ENCODE results near the gene GOLGA8H.
"Not testable (repeated sequence)": the region's sequence is repeated elsewhere in the genome, so short reads cannot be mapped to it uniquely, and the experiment has no call there.

Gene GOLGA8H

DNA sequence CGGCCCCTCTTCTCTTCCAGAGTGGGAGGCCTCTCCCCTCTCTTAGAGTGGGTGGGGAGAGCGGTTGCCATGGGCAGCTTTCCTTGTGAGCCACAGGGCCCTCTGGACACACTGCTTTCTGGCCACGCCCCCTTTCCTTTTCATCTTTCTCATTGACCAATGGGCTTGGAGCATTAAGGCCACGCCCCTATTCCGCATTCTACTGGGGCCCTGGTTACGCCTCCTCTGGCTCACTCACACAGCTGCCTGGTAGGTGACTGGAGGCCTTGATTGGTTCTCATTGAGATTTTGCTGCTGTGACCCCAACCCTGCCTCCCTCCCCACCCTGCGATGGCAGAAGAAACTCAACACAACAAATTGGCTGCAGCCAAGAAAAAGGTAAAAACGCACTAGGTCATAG is at the start of gene GOLGA8H:
TSS of gene GOLGA8H (plus strand) at position 233 of the 400 bp plus-strand sequence. CDS start at position 331, 98 bp downstream.
- H3K27ac ChIP-seq (ENCODE audit: low read depth, low read length); H3K4me3 ChIP-seq (ENCODE audit: low read depth, low read length); H3K27me3 ChIP-seq (ENCODE audit: control insufficient read depth, insufficient read depth, low read length); H3K9ac ChIP-seq (ENCODE audit: low read length); H3K36me3 ChIP-seq (ENCODE audit: control insufficient read depth, insufficient read depth, low read length); H3K9me3 ChIP-seq (ENCODE audit: control insufficient read depth, insufficient read depth, low read depth, low read length); H3K4me1 ChIP-seq (ENCODE audit: control insufficient read depth, insufficient read depth, low read length): not testable (repeated sequence)

GRCh38 chr15:30566949-30567348 is 36.9 kb upstream of the GOLGA8H start:
- not testable (repeated sequence) for H3K4me1 ChIP-seq (ENCODE audit: control insufficient read depth, insufficient read depth, low read length); H3K27ac ChIP-seq (ENCODE audit: low read depth, low read length); H3K36me3 ChIP-seq (ENCODE audit: control insufficient read depth, insufficient read depth, low read length); H3K9me3 ChIP-seq (ENCODE audit: control insufficient read depth, insufficient read depth, low read depth, low read length); H3K9ac ChIP-seq (ENCODE audit: low read length); H3K4me3 ChIP-seq (ENCODE audit: low read depth, low read length); H3K27me3 ChIP-seq (ENCODE audit: control insufficient read depth, insufficient read depth, low read length)

- H3K27ac ChIP-seq (ENCODE audit: low read depth, low read length); H3K36me3 ChIP-seq (ENCODE audit: control insufficient read depth, insufficient read depth, low read length); H3K4me3 ChIP-seq (ENCODE audit: low read depth, low read length); H3K9me3 ChIP-seq (ENCODE audit: control insufficient read depth, insufficient read depth, low read depth, low read length); H3K4me1 ChIP-seq (ENCODE audit: control insufficient read depth, insufficient read depth, low read length); H3K27me3 ChIP-seq (ENCODE audit: control insufficient read depth, insufficient read depth, low read length); H3K9ac ChIP-seq (ENCODE audit: low read length): not testable (repeated sequence)
Measured at GRCh38 chr15:30573012-30573491, 30.8 kb upstream of the GOLGA8H start.

DNA sequence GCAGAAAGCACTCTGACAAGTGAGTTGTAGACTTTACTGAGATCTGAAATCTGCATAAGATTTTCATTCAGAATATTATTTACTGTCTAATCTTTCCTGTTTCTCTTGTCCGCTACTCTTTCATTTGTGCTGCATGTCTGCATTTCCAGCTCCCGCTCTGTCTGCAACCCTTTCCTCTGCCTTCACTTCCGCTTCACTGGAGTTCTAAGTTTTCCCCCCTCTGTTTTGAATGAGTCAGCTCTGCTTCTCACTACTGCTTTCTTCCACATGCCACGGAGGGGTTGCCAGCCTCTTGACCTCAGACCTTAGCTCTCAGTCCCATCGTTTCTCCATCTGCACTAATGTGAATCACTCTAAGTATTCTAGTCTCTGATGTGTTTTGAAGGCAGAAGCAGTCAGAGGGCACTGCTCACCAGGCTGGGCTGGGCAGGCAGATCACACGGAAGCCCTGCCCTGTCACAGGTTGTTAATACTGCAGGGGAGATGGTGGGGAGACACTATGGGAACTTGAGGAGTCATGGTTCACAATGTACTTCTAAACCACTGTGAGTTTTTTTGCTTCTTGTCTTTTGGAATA is 24.3 kb upstream of the GOLGA8H start:
- not testable (repeated sequence) for H3K9me3 ChIP-seq (ENCODE audit: control insufficient read depth, insufficient read depth, low read depth, low read length); H3K4me3 ChIP-seq (ENCODE audit: low read depth, low read length); H3K27ac ChIP-seq (ENCODE audit: low read depth, low read length); H3K4me1 ChIP-seq (ENCODE audit: control insufficient read depth, insufficient read depth, low read length); H3K36me3 ChIP-seq (ENCODE audit: control insufficient read depth, insufficient read depth, low read length); H3K9ac ChIP-seq (ENCODE audit: low read length); H3K27me3 ChIP-seq (ENCODE audit: control insufficient read depth, insufficient read depth, low read length)

DNA sequence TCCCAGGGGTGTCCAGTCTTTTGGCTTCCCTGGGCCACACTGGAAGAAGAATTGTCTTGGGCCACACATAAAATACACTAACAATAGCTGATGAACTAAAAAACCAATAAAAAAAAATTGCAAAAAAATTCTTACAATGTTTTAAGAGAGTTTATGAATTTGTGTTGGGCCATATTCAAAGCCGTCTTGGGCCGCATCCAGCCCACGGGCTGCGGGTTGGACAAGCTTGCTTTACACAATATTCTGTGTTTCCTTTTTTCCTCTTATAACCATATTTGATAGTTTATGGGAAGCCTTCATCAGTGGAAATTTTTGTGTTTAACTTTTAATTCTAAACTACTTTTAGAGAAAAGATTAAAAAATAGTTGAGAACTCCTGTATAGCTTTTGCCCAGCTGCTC is 23.1 kb upstream of the GOLGA8H start:
- not testable (repeated sequence) for H3K36me3 ChIP-seq (ENCODE audit: control insufficient read depth, insufficient read depth, low read length); H3K9me3 ChIP-seq (ENCODE audit: control insufficient read depth, insufficient read depth, low read depth, low read length); H3K27me3 ChIP-seq (ENCODE audit: control insufficient read depth, insufficient read depth, low read length); H3K4me1 ChIP-seq (ENCODE audit: control insufficient read depth, insufficient read depth, low read length); H3K4me3 ChIP-seq (ENCODE audit: low read depth, low read length); H3K27ac ChIP-seq (ENCODE audit: low read depth, low read length); H3K9ac ChIP-seq (ENCODE audit: low read length)

DNA sequence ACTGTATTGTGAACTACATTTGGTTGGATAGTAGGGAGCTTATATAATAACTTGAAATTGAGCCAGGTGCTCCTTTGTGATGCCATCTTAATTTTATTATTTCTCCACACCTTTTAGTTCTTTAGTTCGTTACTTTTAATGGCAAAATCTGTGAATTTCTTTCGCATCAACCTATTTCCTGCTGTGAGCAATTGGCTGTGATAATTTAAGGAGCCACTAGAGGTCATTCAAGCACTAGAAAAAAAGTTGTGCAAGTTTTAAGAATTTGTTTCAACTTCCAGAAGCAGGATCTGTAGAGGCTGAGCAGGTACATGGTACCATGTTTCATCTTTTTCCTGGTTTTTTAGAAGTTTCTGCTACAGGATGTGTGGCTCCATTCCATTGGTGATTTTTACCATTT is 4.9 kb upstream of the GOLGA8H start:
- H3K4me3 ChIP-seq (ENCODE audit: low read depth, low read length); H3K4me1 ChIP-seq (ENCODE audit: control insufficient read depth, insufficient read depth, low read length); H3K9me3 ChIP-seq (ENCODE audit: control insufficient read depth, insufficient read depth, low read depth, low read length); H3K27me3 ChIP-seq (ENCODE audit: control insufficient read depth, insufficient read depth, low read length); H3K27ac ChIP-seq (ENCODE audit: low read depth, low read length); H3K9ac ChIP-seq (ENCODE audit: low read length); H3K36me3 ChIP-seq (ENCODE audit: control insufficient read depth, insufficient read depth, low read length): not testable (repeated sequence)

- not testable (repeated sequence) for H3K9ac ChIP-seq (ENCODE audit: low read length); H3K27me3 ChIP-seq (ENCODE audit: control insufficient read depth, insufficient read depth, low read length); H3K36me3 ChIP-seq (ENCODE audit: control insufficient read depth, insufficient read depth, low read length); H3K27ac ChIP-seq (ENCODE audit: low read depth, low read length); H3K4me1 ChIP-seq (ENCODE audit: control insufficient read depth, insufficient read depth, low read length); H3K4me3 ChIP-seq (ENCODE audit: low read depth, low read length); H3K9me3 ChIP-seq (ENCODE audit: control insufficient read depth, insufficient read depth, low read depth, low read length)
Measured at GRCh38 chr15:30612271-30612670, 8.4 kb downstream of the GOLGA8H start.

DNA sequence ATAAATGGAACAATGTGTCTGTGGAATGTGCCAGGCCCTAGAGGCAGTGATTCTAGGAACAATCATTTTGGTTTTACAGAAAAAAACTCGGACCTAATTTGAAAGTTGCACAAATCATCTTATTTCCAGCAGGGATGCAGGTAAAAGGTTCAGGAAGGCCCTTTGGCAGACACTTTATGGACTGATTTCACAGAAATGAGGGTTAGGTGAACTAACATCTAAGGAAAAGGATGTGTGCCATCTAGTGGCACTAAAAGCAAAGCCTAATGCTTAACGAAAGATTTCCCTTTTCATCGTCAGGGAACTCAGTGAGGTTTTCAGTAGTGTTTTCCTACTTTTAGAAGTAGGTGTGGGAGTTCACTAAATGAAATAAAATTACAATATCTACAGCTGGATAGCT is 17.5 kb downstream of the GOLGA8H start:
- H3K9me3 ChIP-seq (ENCODE audit: control insufficient read depth, insufficient read depth, low read depth, low read length); H3K36me3 ChIP-seq (ENCODE audit: control insufficient read depth, insufficient read depth, low read length); H3K4me1 ChIP-seq (ENCODE audit: control insufficient read depth, insufficient read depth, low read length); H3K4me3 ChIP-seq (ENCODE audit: low read depth, low read length); H3K9ac ChIP-seq (ENCODE audit: low read length); H3K27ac ChIP-seq (ENCODE audit: low read depth, low read length); H3K27me3 ChIP-seq (ENCODE audit: control insufficient read depth, insufficient read depth, low read length): not testable (repeated sequence)

- H3K9me3 ChIP-seq (ENCODE audit: control insufficient read depth, insufficient read depth, low read depth, low read length); H3K4me1 ChIP-seq (ENCODE audit: control insufficient read depth, insufficient read depth, low read length); H3K36me3 ChIP-seq (ENCODE audit: control insufficient read depth, insufficient read depth, low read length); H3K27me3 ChIP-seq (ENCODE audit: control insufficient read depth, insufficient read depth, low read length): not testable (repeated sequence)
- Histone ChIP-seq H3K27ac (ENCODE audit: low read depth, low read length) (peak within 1 kb of the TSS; percentile 75), H3K9ac (ENCODE audit: low read length) (peak within 1 kb of the TSS; percentile 90), H3K4me3 (ENCODE audit: low read depth, low read length) (peak within 1 kb of the TSS; percentile 83)
Measured at GRCh38 chr15:30625436-30626193, 21.8 kb downstream of the GOLGA8H start, which contains the start of gene ARHGAP11B. Gene ARHGAP11B (plus strand): TSS chr15:30626128.

- H3K27me3 ChIP-seq (ENCODE audit: control insufficient read depth, insufficient read depth, low read length); H3K9me3 ChIP-seq (ENCODE audit: control insufficient read depth, insufficient read depth, low read depth, low read length); H3K4me1 ChIP-seq (ENCODE audit: control insufficient read depth, insufficient read depth, low read length); H3K36me3 ChIP-seq (ENCODE audit: control insufficient read depth, insufficient read depth, low read length): not testable (repeated sequence)
- Histone ChIP-seq H3K27ac (ENCODE audit: low read depth, low read length) (peak overlapping the region; percentile 75; the same call in 1 of the 2 replicates), H3K4me3 (ENCODE audit: low read depth, low read length) (peak overlapping the region; percentile 83), H3K9ac (ENCODE audit: low read length) (peak overlapping the region; percentile 90)
Measured at GRCh38 chr15:30626194-30626565, 22.4 kb downstream of the GOLGA8H start.

- H3K9ac ChIP-seq (ENCODE audit: low read length), result peak overlapping the region; percentile 90
- not testable (repeated sequence) for H3K27me3 ChIP-seq (ENCODE audit: control insufficient read depth, insufficient read depth, low read length); H3K9me3 ChIP-seq (ENCODE audit: control insufficient read depth, insufficient read depth, low read depth, low read length); H3K4me1 ChIP-seq (ENCODE audit: control insufficient read depth, insufficient read depth, low read length); H3K36me3 ChIP-seq (ENCODE audit: control insufficient read depth, insufficient read depth, low read length)
- peak overlapping the region; percentile 75; the same call in 1 of the 2 replicates for H3K27ac ChIP-seq (ENCODE audit: low read depth, low read length)
- H3K4me3 ChIP-seq (ENCODE audit: low read depth, low read length), result peak overlapping the region; percentile 83
Measured at GRCh38 chr15:30626632-30627031, 22.8 kb downstream of the GOLGA8H start.

Data from HUES6 (cell line).